NOMO-1 (cell line): ENCODE measurements around the gene SEPTIN10.

Experiments used
- DNase-seq, 2 experiments: peaks; one replicate each; lab custom pipeline; 2025; ENCODE audit not compliant: unreplicated experiment in 2 of 2; lab: John Stamatoyannopoulos, UW

SEPTIN10 gene

DNA sequence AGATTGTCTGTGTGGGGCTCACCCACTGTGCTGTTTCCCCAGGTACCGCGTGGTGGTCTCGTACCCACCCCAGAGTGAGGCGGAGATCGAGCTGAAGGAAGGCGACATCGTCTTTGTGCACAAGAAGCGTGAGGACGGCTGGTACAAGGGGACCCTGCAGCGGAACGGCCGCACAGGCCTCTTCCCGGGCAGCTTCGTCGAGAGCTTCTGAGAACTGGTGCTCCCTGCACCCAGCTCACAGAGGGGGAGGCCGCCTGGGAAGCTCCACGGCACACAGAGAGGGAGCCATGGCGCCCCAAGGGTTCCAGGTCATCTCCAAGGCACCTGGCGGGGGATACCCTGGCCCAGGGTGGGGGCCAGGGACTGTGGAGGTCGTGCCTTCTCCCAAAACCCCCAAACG lies 112.3 kb downstream of the SEPTIN10 start:
- no peak for DNase-seq

DNA sequence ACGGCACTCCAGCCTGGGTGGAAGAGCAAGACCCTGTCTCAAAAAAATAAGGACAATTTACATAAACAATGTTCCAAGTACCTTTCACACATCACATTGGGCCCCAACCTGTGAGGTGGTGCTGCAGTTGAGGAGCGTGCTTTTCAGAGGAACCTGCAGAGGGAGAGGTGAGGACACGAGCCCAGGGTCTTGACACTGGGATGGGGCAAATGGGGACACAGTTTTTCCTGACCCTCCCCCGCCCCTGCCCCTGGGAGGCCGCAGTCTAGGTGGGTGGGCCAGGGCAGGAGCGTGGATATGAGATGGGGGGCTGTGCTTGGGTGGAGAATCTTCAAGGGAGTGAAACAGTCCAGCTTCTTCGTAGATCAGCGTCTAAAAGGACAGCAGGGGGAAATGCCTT lies 112.9 kb downstream of the SEPTIN10 start:
- DNase-seq: no peak

DNA sequence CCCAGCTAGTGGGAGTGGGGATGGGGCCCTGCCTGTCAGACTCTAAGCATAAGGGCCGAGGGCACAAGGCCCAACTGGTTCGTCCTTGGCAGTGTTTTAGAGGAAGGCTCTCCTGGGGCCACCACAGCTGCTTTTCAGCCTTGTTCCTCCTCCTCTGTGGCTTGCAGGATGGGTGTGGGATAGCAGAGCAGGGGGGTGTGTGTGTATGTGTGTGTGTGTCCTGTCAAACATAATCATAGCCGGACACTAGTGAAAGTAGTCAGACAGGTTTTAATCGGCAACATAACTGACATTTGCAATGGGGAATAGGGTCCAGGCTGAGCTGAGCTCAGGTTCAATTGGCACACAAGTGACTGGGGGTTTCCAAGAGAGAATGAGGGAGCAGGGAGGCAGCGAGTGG lies 114.2 kb downstream of the SEPTIN10 start:
- no peak for DNase-seq

DNA sequence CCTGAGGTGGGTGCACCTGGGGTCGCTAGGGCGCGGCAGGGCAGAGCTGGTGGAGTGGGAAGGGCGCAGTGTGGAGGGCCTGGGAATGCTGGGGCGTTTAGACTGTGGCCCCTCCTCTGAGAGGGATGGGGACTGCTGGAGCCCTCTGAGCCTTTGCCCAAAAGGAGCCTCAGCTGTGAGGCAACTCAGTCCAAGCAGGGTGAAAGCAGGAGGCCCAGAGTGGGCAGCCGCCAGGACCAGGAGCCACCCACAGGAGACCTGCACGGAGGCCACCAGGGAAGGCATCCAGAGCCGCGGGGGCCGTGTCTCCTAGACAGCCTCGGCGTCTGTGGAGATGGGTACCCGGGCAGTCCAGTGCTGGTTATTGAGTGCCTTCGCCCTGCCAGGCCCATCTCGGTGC lies 114.9 kb downstream of the SEPTIN10 start:
- DNase-seq: no peak

DNA sequence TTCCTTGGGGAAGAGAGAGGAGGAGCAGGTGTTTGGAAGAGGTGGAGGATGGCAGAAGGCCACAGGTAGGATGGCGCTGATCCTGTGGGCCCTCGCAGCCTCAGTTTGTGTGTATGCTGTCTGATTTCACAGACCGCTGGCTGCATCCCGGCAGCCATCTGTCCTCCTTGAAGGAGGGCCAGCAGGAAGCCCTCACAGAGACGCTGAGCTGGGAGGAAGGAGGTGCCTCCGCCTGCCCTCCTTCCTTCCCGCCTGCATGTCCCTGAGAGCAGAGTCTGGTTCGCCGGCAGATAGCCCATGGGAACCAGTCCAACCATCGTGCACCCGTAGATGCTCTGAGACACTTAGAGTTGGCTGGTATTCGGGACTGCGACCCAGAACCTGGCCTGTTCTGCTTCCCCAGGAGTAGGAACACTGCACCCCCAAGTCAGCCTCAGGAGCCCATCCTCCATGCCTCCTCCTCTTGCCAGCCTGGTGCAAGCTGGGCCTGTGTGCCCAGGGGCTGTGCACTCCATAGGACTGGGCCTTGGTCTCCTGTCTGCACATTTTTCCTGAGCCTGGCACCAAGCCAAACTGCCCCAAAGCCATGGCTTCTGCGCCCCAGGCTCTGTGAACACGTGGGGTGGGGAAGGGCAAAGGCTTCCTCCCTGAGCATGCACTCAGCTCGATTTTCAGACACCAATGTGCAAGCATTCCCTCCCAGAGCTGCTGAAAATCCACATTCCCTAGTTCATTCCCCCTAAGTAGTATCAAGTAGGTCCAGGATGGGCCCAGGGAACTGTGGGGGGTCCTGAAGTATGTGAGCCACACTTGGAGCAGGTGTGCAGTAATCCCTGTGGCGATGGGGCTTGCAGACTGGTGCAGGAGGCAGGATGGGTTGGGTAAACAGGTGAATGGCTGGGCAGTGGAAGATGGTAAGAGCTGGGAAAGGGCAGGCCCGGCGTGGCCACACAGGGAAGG lies 115.6 kb downstream of the SEPTIN10 start:
- no peak for DNase-seq

DNA sequence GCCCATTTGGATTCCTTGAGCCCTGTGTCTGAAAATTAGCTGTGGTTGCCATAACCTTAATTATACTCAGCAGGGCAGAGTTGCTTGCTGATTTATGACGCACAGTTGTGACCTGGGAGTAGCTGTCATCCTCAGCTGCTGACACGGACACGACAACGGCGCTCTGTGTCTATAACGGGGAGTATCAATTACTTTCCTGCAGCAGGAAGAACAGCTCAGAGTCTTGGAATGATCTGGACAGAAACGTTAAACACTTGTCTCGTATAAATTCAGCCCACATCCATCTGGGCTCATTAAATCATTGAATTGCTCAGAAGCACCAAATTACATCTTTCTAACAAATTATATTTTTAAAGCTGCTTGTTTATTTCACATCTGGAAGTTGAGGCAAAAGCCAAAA lies 116.3 kb downstream of the SEPTIN10 start:
- no peak for DNase-seq

DNA sequence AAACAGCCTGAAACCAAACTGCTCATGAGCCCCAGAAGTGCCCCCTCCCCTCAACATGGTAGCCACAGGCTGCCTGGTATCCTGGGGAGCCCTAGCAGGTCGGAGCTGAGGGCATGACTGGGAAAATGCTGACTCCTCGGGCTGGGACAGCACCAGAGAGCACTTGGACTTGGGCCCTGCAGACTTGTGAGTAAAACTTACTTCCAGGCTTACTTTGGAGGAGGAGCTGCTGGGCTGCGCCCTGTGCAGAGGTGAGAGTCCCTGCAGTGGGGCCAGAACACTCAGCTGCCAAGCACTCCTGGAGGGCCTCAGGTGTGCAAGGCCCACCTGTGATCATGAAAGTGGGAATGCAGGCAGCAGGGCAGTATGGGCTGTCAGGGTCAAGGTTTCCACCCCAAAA lies 119.4 kb downstream of the SEPTIN10 start:
- no peak for DNase-seq

DNA sequence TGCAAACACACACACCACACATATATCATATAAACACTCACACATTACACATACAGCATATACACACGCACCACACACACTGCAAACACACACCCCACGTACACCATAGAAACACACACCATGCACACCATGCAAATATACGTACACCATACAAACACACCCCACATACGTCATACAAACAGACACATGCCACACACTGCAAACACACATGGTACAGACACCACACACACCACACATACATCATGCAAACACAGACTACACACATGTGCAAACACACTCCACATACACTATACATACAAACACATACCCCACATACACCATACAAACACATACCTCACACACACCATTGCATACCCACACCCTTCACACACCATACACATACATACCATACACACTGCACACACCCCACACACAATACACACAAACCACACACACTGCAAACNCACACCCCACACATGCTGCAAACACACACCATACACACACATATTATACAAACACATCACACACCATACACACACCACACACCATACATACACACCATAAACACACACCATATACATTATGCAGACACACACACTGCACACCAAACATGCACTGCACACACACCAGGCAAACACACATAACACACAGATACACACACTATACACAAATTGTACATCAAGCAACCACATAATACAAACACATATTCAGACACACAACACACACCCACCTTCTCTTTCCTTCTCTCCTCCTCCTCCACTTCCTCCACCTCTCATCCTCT lies 120.4 kb downstream of the SEPTIN10 start:
- DNase-seq: no peak
